Adrenal gland (tissue), 12 donors: ENCODE results near the gene AZU1. TPM values are rescaled to one million over a fixed set of nuclear protein-coding genes. Genes with fewer than 3 reads are reported as not detected.
"Not testable (repeated sequence)": the region's sequence is repeated elsewhere in the genome, so short reads cannot be mapped to it uniquely, and the experiment has no call there.

Experiments
- DNase-seq, 7 donors: peaks; one replicate each; pipeline ENCODE4 v3.0.0-alpha.2; 2019 to 2020
- H3K27ac ChIP-seq, 5 donors: fragments of 200-600 bp; sonication (generic) in 4 of 5; 1 replicate in 3 of 5; 2 replicates in 2 of 5; pipeline versions ENCODE4 v1.5.1 to v1.8.0; 2016 to 2020; ENCODE audit warnings: mild to moderate bottlenecking in 1 of 5
- H3K27me3 ChIP-seq: fragments of 200-600 bp; 2 replicates; pipeline ENCODE4 v1.8.0; 2021
- H3K36me3 ChIP-seq, 2 donors: fragments of 200-600 bp; replicated peaks in 1 of 2; 1 replicate in 1 of 2; 2 replicates in 1 of 2; pipeline versions ENCODE4 v1.5.1 to v1.8.0; 2018 to 2022
- H3K4me1 ChIP-seq, 2 donors: fragments of 200-600 bp; replicated peaks in 1 of 2; 1 replicate in 1 of 2; 2 replicates in 1 of 2; pipeline versions ENCODE4 v1.5.1 to v1.8.0; 2018 to 2021
- H3K4me3 ChIP-seq, 4 donors: fragments of 200-600 bp; sonication (generic) in 3 of 4; one replicate each; pipeline ENCODE4 v1.5.1; 2016 to 2018
- H3K9me3 ChIP-seq, 3 donors: fragments of 200-600 bp; sonication (generic) in 1 of 3; replicated peaks in 1 of 3; 1 replicate in 2 of 3; 2 replicates in 1 of 3; pipeline versions ENCODE4 v1.5.1 to v1.8.0; 2016 to 2021
- POLR2A ChIP-seq, 2 donors: fragments of 450-650 bp; IDR thresholded peaks; one replicate each; pipeline ENCODE4 v1.6.1; 2017; ENCODE audit warnings: antibody characterized with exemption in 2 of 2, mild to moderate bottlenecking in 2 of 2, moderate library complexity in 1 of 2
- WGBS, 4 donors: extraction: QIAGEN DNeasy Blood & Tissue Kit in 2 of 4; methylation state at CpG; one replicate each; pipeline versions ENCODE4 v1.1.5 to v1.1.7; 2013 to 2017; 5-methylcytosine and 5-hydroxymethylcytosine counted together
- intact Hi-C, 2 donors: fragments of 100-400 bp; cut with DNase I; formaldehyde crosslinking; loops; one replicate each; pipeline versions ENCODE4 v1.14.1 to v1.15.0; 2022 to 2023
- polyA plus RNA-seq, 3 donors: library from polyadenylated mRNA; stranded (reverse); fragments of 200-250 nt in 2 of 3; fragments of 350-450 nt in 1 of 3; fragmentation: Illumina TruSeq in 1 of 3; extraction: RNeasy Lipid Tissue Mini Kit (QIAGEN cat#74804) in 1 of 3; gene quantifications; one replicate each; pipeline ENCODE4 v1.2.3, GENCODE V29; 2013 to 2014
- total RNA-seq, 9 donors: library from RNA; depleted of rRNA in 4 of 9; stranded (reverse); fragments of >200 nt in 4 of 9; fragments of 120-200 nt in 1 of 9; fragmentation: NEBNext Ultra II Directional in 1 of 9; extraction: Animal tissue kit (Norgen Biotek cat#: 25700) in 1 of 9; gene quantifications; one replicate each; pipeline versions ENCODE4 v1.1.0 to v1.2.4, GENCODE V29; 2013 to 2023
- TF ChIP-seq, protein P1 (sequence below), 6 experiments: fragments of 450-650 bp in 4 of 6; fragments of 200-600 bp in 2 of 6; sonication (generic) in 1 of 6; IDR thresholded peaks; 1 replicate in 5 of 6; 2 replicates in 1 of 6; pipeline versions ENCODE4 v1.5.1 to v1.8.0; 2016 to 2021; ENCODE audit warnings: antibody characterized with exemption in 6 of 6, mild to moderate bottlenecking in 2 of 6, moderate library complexity in 1 of 6
- donor health status: healthy with polysubstance abuse.
- donor health status: Bipolar disorder and iron deficiency.
- donor health status: DM: yes; HTN: yes; CAD: no.
- donor health status: DM: no; HTN: no; CAD: no.
- donor health status: DM: no; HTN: no; CAD: no.
- donor health status: DM: yes; HTN: yes; CAD: no.

The AZU1 gene
- total and polyA plus RNA-seq, 12 donors: 0.11 to 1.1 (median 0.30) TPM; not detected in 5

DNA sequence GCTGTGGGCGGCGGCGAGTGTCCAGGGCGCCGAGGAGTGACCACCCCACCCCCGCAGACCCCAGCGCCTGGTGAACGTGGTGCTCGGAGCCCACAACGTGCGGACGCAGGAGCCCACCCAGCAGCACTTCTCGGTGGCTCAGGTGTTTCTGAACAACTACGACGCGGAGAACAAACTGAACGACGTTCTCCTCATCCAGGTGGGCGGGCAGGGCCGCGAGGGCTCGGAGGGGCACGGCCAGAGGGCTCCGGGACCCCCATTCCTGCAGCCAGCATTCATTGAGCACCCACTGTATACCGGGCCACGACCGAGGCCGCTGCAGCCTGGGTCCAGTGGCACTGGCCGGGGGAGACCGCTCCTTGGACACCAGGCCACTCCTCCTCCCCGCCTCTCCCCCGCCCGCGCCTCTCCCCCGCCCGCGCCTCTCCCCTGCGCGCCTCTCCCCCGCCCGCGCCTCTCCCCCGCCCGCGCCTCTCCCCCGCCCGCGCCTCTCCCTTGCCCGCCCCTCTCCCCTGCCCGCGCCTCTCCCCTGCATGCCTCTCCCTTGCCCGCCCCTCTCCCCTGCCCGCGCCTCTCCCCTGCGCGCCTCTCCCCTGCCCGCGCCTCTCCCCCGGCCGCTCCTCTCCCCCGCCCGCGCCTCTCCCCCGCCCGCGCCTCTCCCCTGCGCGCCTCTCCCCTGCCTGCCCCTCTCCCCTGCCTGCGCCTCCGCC lies 16.4 kb downstream of the AZU1 start:
- Histone ChIP-seq H3K36me3 (no peaks in the 10 kb centered on the region), H3K4me1 (peaks cover 9 to 10% of the 10 kb centered on the region in 2 donors), H3K4me3 (no peak overlapping the region), H3K9me3 (no peaks in the 10 kb centered on the region), H3K27me3 (peaks cover 16% of the 10 kb centered on the region), H3K27ac (no peak overlapping the region)
- DNase-seq: no peak
- intact Hi-C loops: no loop called here
- 5 to 24% (median 18%) methylated on average over 3 to 53 of the region's 70 CpGs for WGBS, 4 donors
- TF ChIP-seq, protein P1, sequence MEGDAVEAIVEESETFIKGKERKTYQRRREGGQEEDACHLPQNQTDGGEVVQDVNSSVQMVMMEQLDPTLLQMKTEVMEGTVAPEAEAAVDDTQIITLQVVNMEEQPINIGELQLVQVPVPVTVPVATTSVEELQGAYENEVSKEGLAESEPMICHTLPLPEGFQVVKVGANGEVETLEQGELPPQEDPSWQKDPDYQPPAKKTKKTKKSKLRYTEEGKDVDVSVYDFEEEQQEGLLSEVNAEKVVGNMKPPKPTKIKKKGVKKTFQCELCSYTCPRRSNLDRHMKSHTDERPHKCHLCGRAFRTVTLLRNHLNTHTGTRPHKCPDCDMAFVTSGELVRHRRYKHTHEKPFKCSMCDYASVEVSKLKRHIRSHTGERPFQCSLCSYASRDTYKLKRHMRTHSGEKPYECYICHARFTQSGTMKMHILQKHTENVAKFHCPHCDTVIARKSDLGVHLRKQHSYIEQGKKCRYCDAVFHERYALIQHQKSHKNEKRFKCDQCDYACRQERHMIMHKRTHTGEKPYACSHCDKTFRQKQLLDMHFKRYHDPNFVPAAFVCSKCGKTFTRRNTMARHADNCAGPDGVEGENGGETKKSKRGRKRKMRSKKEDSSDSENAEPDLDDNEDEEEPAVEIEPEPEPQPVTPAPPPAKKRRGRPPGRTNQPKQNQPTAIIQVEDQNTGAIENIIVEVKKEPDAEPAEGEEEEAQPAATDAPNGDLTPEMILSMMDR (IDR thresholded peaks at IDR 0.05): no peak
- TF ChIP-seq POLR2A (IDR thresholded peaks at IDR 0.05): no peak

DNA sequence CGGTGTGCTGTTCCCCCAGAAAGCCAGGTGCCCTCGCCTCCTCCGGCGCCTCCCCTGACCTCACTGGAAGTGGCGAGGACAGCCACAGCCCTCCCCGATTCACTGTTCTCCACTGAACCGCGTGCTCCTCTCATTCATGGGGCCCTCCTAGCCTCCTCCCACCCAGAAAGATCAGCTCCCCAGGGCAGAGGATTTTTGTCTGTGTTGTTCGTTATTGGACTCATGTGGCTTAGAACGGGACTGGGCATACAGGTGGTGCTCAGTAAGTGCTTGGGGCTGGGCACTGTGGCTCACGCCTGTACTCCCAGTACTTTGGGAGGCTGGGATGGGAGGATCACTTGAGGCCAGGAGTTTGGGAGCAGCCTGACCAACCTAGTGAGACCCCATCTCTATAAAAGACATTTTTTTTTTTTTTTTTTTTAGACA lies 16.9 kb downstream of the AZU1 start:
- no peaks in the 10 kb centered on the region for H3K9me3 ChIP-seq
- intact Hi-C loops: no loop called here
- no peak overlapping the region for H3K27ac ChIP-seq
- peaks cover 9 to 10% of the 10 kb centered on the region in 2 donors for H3K4me1 ChIP-seq
- no peaks in the 10 kb centered on the region for H3K36me3 ChIP-seq
- TF ChIP-seq, protein P1 (IDR thresholded peaks at IDR 0.05): no peak
- no peak for TF ChIP-seq POLR2A (IDR thresholded peaks at IDR 0.05)
- H3K27me3 ChIP-seq: peaks cover 16% of the 10 kb centered on the region
- no peak overlapping the region for H3K4me3 ChIP-seq
- no peak for DNase-seq
- WGBS, 4 donors: 22 to 40% (median 32%) methylated on average over 3 to 11 of the region's 11 CpGs

DNA sequence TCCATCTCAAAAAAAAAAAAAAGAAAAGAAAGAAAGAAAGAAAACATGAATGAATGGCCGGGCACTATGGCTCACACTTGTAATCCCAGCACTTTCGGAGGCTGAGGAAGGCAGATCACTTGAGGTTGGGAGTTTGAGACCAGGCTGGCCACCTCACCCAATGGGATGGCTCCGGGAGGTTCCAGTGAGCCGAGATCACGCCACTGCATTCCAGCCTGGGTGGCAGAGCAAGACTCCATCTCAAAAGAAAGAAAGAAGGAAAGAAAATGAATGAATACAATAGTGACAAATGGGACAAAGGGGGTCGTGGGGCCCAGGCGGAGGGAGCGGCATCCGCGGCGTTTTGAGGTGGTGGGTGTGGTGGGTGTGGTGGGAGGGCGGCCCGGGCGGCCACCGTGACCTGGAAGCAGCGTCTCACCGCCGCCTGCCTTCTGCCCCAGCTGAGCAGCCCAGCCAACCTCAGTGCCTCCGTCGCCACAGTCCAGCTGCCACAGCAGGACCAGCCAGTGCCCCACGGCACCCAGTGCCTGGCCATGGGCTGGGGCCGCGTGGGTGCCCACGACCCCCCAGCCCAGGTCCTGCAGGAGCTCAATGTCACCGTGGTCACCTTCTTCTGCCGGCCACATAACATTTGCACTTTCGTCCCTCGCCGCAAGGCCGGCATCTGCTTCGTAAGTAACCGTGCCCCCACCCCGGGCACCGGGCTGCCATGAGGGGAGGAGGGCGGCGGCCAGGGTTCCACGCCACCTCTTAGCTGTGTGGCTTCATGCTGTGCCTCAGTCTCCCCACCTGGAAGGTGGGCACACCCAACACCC lies 18.3 kb downstream of the AZU1 start:
- Histone ChIP-seq H3K36me3 (no peaks in the 10 kb centered on the region), H3K4me1 (peaks cover 9 to 19% of the 10 kb centered on the region in 2 donors), H3K27me3 (peaks cover 16% of the 10 kb centered on the region), H3K9me3 (no peaks in the 10 kb centered on the region), H3K27ac (no peak overlapping the region), H3K4me3 (no peak overlapping the region)
- TF ChIP-seq, protein P1 (IDR thresholded peaks at IDR 0.05): no peak
- TF ChIP-seq POLR2A (IDR thresholded peaks at IDR 0.05): no peak
- WGBS, 4 donors: 53 to 72% (median 67%) methylated on average over 15 to 37 of the region's 37 CpGs
- no peak for DNase-seq
- intact Hi-C loops: no loop called here

DNA sequence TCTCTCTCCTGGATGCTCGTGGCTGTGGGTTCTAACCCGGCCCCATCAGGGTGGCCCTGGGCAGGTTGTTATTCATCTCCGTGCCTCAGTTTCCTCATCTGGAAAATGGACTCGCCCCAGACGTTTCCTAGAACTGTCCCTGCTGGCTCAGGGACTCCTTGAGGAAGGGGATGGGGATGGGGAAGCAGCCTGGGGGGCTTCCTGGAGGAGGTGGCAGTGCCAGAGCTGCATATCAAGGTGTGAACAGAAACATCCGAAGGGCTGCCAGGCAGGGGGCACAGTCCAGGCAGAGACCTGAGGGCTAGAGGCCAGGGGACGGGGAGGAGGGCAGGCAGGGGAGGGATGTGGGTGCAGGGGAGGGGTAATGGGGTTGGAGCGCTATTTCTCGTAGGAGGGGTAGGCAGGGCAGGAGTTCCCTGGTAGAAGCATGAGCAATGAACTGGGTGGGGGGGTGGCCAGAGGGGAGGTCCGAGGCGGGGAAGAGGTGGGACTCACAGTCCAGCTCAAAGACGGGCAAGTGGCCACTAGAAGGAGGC lies 20.8 kb downstream of the AZU1 start:
- Histone ChIP-seq H3K27ac (no peak overlapping the region), H3K9me3 (no peaks in the 10 kb centered on the region), H3K27me3 (peaks cover 19% of the 10 kb centered on the region), H3K4me1 (peaks cover 6 to 15% of the 10 kb centered on the region in 2 donors), H3K4me3 (no peak overlapping the region), H3K36me3 (no peaks in the 10 kb centered on the region)
- TF ChIP-seq, protein P1 (IDR thresholded peaks at IDR 0.05): no peak
- TF ChIP-seq POLR2A (IDR thresholded peaks at IDR 0.05): no peak
- intact Hi-C loops: no loop called here
- WGBS, 4 donors: 36 to 45% (median 43%) methylated on average over 9 to 12 of the region's 12 CpGs
- peak in 1 of 7 donors; percentile 28 for DNase-seq

DNA sequence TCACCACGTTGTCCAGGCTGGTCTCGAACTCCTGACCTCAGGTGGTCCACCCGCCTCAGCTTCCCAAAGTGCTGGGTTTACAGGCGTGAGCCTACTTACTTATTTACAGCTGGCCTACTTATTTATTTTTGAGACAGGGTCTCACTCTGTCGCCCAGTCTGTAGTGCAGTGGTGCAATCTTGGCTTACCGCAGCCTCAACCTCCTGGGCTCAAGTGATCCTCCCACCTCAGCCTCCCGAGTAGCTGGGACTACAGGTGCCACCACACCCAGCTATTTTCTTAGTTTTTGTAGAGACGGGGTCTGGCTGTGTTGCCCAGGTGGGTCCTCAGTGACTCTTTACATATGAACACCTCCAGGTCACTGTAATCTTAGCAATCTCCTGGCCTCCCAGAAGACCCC lies 21.6 kb downstream of the AZU1 start:
- DNase-seq, intact Hi-C loops, H3K36me3 ChIP-seq, H3K4me1 ChIP-seq, H3K4me3 ChIP-seq, H3K27ac ChIP-seq, H3K9me3 ChIP-seq: not testable (repeated sequence)
- 78 to 85% (median 82%) methylated on average over 8 of the region's 8 CpGs for WGBS, 4 donors
- H3K27me3 ChIP-seq: peaks cover 14% of the 10 kb centered on the region
